Stimulated activated CD8-positive, alpha-beta memory T cell treated with anti-CD3 and anti-CD28 coated beads, Interleukin-12 subunit alpha, Interleukin-12 subunit beta, amount 100 ng/mL, for 24 hours (primary cell): ENCODE results near the gene BAHCC1.
"Not testable (repeated sequence)": the region's sequence is repeated elsewhere in the genome, so short reads cannot be mapped to it uniquely, and the experiment has no call there.

ENCODE experiments used
- DNase-seq: peaks from one replicate; pipeline ENCODE4 v3.0.0-alpha.2; 2020; ENCODE audit errors: extremely low read depth

BAHCC1 gene

GRCh38 chr17:81394921-81395599 lies at the start of gene BAHCC1:
TSS of gene BAHCC1 (plus strand) at chr17:81395457. CDS start at chr17:81399740, 4,283 bp downstream.
- DNase-seq = peak; percentile 76

- peak; percentile 92 for DNase-seq
Measured at GRCh38 chr17:81346090-81346907, 49.0 kb upstream of the BAHCC1 start.

GRCh38 chr17:81346908-81347349 lies 48.3 kb upstream of the BAHCC1 start:
- no peak for DNase-seq

- no peak for DNase-seq
Measured at GRCh38 chr17:81347437-81347836, 47.8 kb upstream of the BAHCC1 start.

- DNase-seq = no peak
Measured at GRCh38 chr17:81348097-81349055, 46.9 kb upstream of the BAHCC1 start.

- no peak for DNase-seq
Measured at GRCh38 chr17:81349397-81350319, 45.6 kb upstream of the BAHCC1 start.

GRCh38 chr17:81350320-81350890 lies 44.9 kb upstream of the BAHCC1 start:
- DNase-seq = no peak

GRCh38 chr17:81351329-81352052 lies 43.8 kb upstream of the BAHCC1 start:
- DNase-seq = not testable (repeated sequence)

- DNase-seq = not testable (repeated sequence)
Measured at GRCh38 chr17:81352056-81352455, 43.2 kb upstream of the BAHCC1 start.

- DNase-seq = no peak
Measured at GRCh38 chr17:81354252-81354953, 40.9 kb upstream of the BAHCC1 start.

- no peak for DNase-seq
Measured at GRCh38 chr17:81354954-81355347, 40.3 kb upstream of the BAHCC1 start.

GRCh38 chr17:81359218-81359617 lies 36.0 kb upstream of the BAHCC1 start:
- DNase-seq = no peak

- DNase-seq = not testable (repeated sequence)
Measured at GRCh38 chr17:81362001-81362400, 33.3 kb upstream of the BAHCC1 start.

GRCh38 chr17:81364278-81365147 lies 30.7 kb upstream of the BAHCC1 start:
- no peak for DNase-seq

- DNase-seq = no peak
Measured at GRCh38 chr17:81365148-81365600, 30.1 kb upstream of the BAHCC1 start.

- DNase-seq = no peak
Measured at GRCh38 chr17:81365601-81366585, 29.4 kb upstream of the BAHCC1 start.

- DNase-seq = no peak
Measured at GRCh38 chr17:81366648-81367047, 28.6 kb upstream of the BAHCC1 start.
